ENCODE results near the gene COX6A1. TPM values are rescaled to one million over a fixed set of nuclear protein-coding genes. Genes with fewer than 3 reads are reported as not detected.

The COX6A1 gene
- 323 and 352 TPM in 2 replicates for total RNA-seq

GRCh38 chr12:120437735-120438494, at the start of gene COX6A1:
Gene COX6A1, plus strand, starts transcription at chr12:120438113. Its CDS starts 14 bp downstream, at chr12:120438127.

GRCh38 chr12:120445911-120446843, 8.3 kb downstream of the COX6A1 start, which contains the start of the genes GATC and TRIAP1:
Gene GATC, plus strand, starts transcription at chr12:120446444. Its CDS starts 37 bp downstream, at chr12:120446481.
Gene TRIAP1, minus strand, starts transcription at chr12:120446384. Its CDS starts 12 bp downstream, at chr12:120446372.

GRCh38 chr12:120469450-120470149, 31.7 kb downstream of the COX6A1 start, which contains the start of gene SRSF9:
Gene SRSF9, minus strand, starts transcription at chr12:120469748. Its CDS starts 139 bp downstream, at chr12:120469609.

Other genes with a start within 250 kb of the COX6A1 start
- gene GCN1, start 243.4 kb upstream of the COX6A1 start, total RNA-seq: 152 and 211 TPM in 2 replicates
- 1,669 and 2,485 TPM in 2 replicates for gene RPLP0, start 237.0 kb upstream of the COX6A1 start, total RNA-seq
- gene PXN, start 172.4 kb upstream of the COX6A1 start, total RNA-seq: 27.4 and 38.6 TPM in 2 replicates
- not detected in 2 replicates for gene RNU4-2, start 146.2 kb upstream of the COX6A1 start, total RNA-seq
- under 0.01 TPM in 1 of 2 replicates, not detected in the other for gene RNU4-1, start 144.9 kb upstream of the COX6A1 start, total RNA-seq
- 1.5 and 2.0 TPM in 2 replicates for gene SIRT4, start 135.8 kb upstream of the COX6A1 start, total RNA-seq
- not detected in 2 replicates for gene PLA2G1B, start 110.3 kb upstream of the COX6A1 start, total RNA-seq
- gene MSI1, start 68.9 kb upstream of the COX6A1 start, total RNA-seq: 0.20 TPM in 1 of 2 replicates, not detected in the other
- gene TRIAP1, start 8.3 kb downstream of the COX6A1 start, total RNA-seq: 14.4 and 16.9 TPM in 2 replicates
- gene GATC, start 8.3 kb downstream of the COX6A1 start, total RNA-seq: 17.0 and 20.2 TPM in 2 replicates
- 170 and 195 TPM in 2 replicates for gene SRSF9, start 31.6 kb downstream of the COX6A1 start, total RNA-seq
- gene DYNLL1, start 58.0 kb downstream of the COX6A1 start, total RNA-seq: 261 and 303 TPM in 2 replicates
- 25.3 and 30.5 TPM in 2 replicates for gene COQ5, start 91.0 kb downstream of the COX6A1 start, total RNA-seq
- 189 and 197 TPM in 2 replicates for gene RNF10, start 96.2 kb downstream of the COX6A1 start, total RNA-seq
- 26.1 and 36.7 TPM in 2 replicates for gene POP5, start 143.3 kb downstream of the COX6A1 start, total RNA-seq
- gene CABP1, start 202.5 kb downstream of the COX6A1 start, total RNA-seq: 1.6 and 21.4 TPM in 2 replicates
- 136 and 156 TPM in 2 replicates for gene MLEC, start 249.0 kb downstream of the COX6A1 start, total RNA-seq

Measured in smooth muscle cell of the pulmonary artery (primary cell).